ENCODE data around the gene PKP4. TPM values are rescaled to one million over a fixed set of nuclear protein-coding genes. Genes with fewer than 3 reads are reported as not detected.
A peak's percentile ranks its signal among the peaks of the same experiment; 100 is the strongest.

Gene PKP4
- total and polyA plus RNA-seq, 4 donors, result 21.5 to 96.4 (median 32.8) TPM

GRCh38 chr2:158512323-158512722 is 55.6 kb downstream of the PKP4 start:
- Histone ChIP-seq H3K4me3 (no peak overlapping the region), H3K9me3 (ENCODE audit: control insufficient read depth in 4 of 4, insufficient read depth in 3 of 4, low read length in 3 of 4) (no peaks in the 10 kb centered on the region), H3K27ac (ENCODE audit: low read depth in 1 of 2, low read length in 1 of 2) (no peak overlapping the region), H3K4me1 (ENCODE audit: control insufficient read depth in 5 of 5, insufficient read depth in 5 of 5, low read length in 5 of 5) (peaks cover 0 to 10% (median 4%) of the 10 kb centered on the region in 5 donors), H3K36me3 (ENCODE audit: control insufficient read depth in 4 of 4, insufficient read depth in 4 of 4, low read length in 4 of 4) (peaks cover 0 to 4% (median 0%) of the 10 kb centered on the region in 4 donors), H3K9ac (ENCODE audit: insufficient read depth in 1 of 2, low read length in 2 of 2) (no peak overlapping the region), H3K27me3 (ENCODE audit: control insufficient read depth in 3 of 3, insufficient read depth in 3 of 3, low read length in 2 of 3) (no peaks in the 10 kb centered on the region)
- DNase-seq (no peak), ATAC-seq (ENCODE audit: insufficient read depth, low FRiP score) (no peak)
- no peak for TF ChIP-seq CTCF (IDR thresholded peaks at IDR 0.05; ENCODE audit: control extremely low read depth, extremely low read depth)
- 95% methylated on average over 1 of the region's 1 CpG for WGBS, 2 donors

- no peak for TF ChIP-seq CTCF (IDR thresholded peaks at IDR 0.05; ENCODE audit: control extremely low read depth, extremely low read depth)
- no peak for ATAC-seq (ENCODE audit: insufficient read depth, low FRiP score)
Measured at GRCh38 chr2:158513841-158514240, 57.1 kb downstream of the PKP4 start.

GRCh38 chr2:158518084-158518483 is 61.3 kb downstream of the PKP4 start:
- H3K4me3 ChIP-seq, result no peak overlapping the region
- H3K9me3 ChIP-seq (ENCODE audit: control insufficient read depth in 4 of 4, insufficient read depth in 3 of 4, low read length in 3 of 4), result no peaks in the 10 kb centered on the region
- 31 to 67% methylated on average over 3 of the region's 3 CpGs for WGBS, 2 donors
- H3K27ac ChIP-seq (ENCODE audit: low read depth in 1 of 2, low read length in 1 of 2), result no peak overlapping the region
- peaks cover 0 to 4% (median 0%) of the 10 kb centered on the region in 4 donors for H3K36me3 ChIP-seq (ENCODE audit: control insufficient read depth in 4 of 4, insufficient read depth in 4 of 4, low read length in 4 of 4)
- DNase-seq, result peak; percentile 25 to 70 (median 61)
- no peak for TF ChIP-seq CTCF (IDR thresholded peaks at IDR 0.05; ENCODE audit: control extremely low read depth, extremely low read depth)
- H3K9ac ChIP-seq (ENCODE audit: insufficient read depth in 1 of 2, low read length in 2 of 2), result no peak overlapping the region
- H3K27me3 ChIP-seq (ENCODE audit: control insufficient read depth in 3 of 3, insufficient read depth in 3 of 3, low read length in 2 of 3), result no peaks in the 10 kb centered on the region
- peaks cover 0 to 6% (median 2%) of the 10 kb centered on the region in 5 donors for H3K4me1 ChIP-seq (ENCODE audit: control insufficient read depth in 5 of 5, insufficient read depth in 5 of 5, low read length in 5 of 5)
- no peak for ATAC-seq (ENCODE audit: insufficient read depth, low FRiP score)

More at GRCh38 chr2:158513841-158514240, 57.1 kb downstream of the PKP4 start:
- no peak overlapping the region for H3K27ac ChIP-seq (ENCODE audit: low read depth in 1 of 2, low read length in 1 of 2)
- H3K36me3 ChIP-seq (ENCODE audit: control insufficient read depth in 4 of 4, insufficient read depth in 4 of 4, low read length in 4 of 4), result peaks cover 0 to 4% (median 0%) of the 10 kb centered on the region in 4 donors
- no peaks in the 10 kb centered on the region for H3K27me3 ChIP-seq (ENCODE audit: control insufficient read depth in 3 of 3, insufficient read depth in 3 of 3, low read length in 2 of 3)
- H3K4me3 ChIP-seq, result no peak overlapping the region
- peaks cover 2 to 10% (median 7%) of the 10 kb centered on the region in 5 donors for H3K4me1 ChIP-seq (ENCODE audit: control insufficient read depth in 5 of 5, insufficient read depth in 5 of 5, low read length in 5 of 5)
- WGBS, 2 donors, result 92 to 96% methylated on average over 5 of the region's 5 CpGs
- no peak overlapping the region for H3K9ac ChIP-seq (ENCODE audit: insufficient read depth in 1 of 2, low read length in 2 of 2)
- H3K9me3 ChIP-seq (ENCODE audit: control insufficient read depth in 4 of 4, insufficient read depth in 3 of 4, low read length in 3 of 4), result no peaks in the 10 kb centered on the region
- no peak for DNase-seq

- Histone ChIP-seq H3K9me3 (ENCODE audit: control insufficient read depth in 4 of 4, insufficient read depth in 3 of 4, low read length in 3 of 4) (no peaks in the 10 kb centered on the region), H3K9ac (ENCODE audit: insufficient read depth in 1 of 2, low read length in 2 of 2) (no peak overlapping the region), H3K4me3 (no peak overlapping the region), H3K4me1 (ENCODE audit: control insufficient read depth in 5 of 5, insufficient read depth in 5 of 5, low read length in 5 of 5) (peaks cover 0 to 6% (median 2%) of the 10 kb centered on the region in 5 donors), H3K27ac (ENCODE audit: low read depth in 1 of 2, low read length in 1 of 2) (no peak overlapping the region), H3K27me3 (ENCODE audit: control insufficient read depth in 3 of 3, insufficient read depth in 3 of 3, low read length in 2 of 3) (no peaks in the 10 kb centered on the region), H3K36me3 (ENCODE audit: control insufficient read depth in 4 of 4, insufficient read depth in 4 of 4, low read length in 4 of 4) (no peaks in the 10 kb centered on the region)
- ATAC-seq (ENCODE audit: insufficient read depth, low FRiP score) (no peak), DNase-seq (no peak)
- TF ChIP-seq CTCF (IDR thresholded peaks at IDR 0.05; ENCODE audit: control extremely low read depth, extremely low read depth), result no peak
- WGBS, 2 donors, result 88 to 95% methylated on average over 2 of the region's 2 CpGs
Measured at GRCh38 chr2:158519481-158519880, 62.7 kb downstream of the PKP4 start.
